RCC 7860 (cell line): Measurements from ENCODE around the gene MMP3.

Source experiments
- DNase-seq: peaks from one replicate; pipeline ENCODE4 v3.0.0-alpha.2; 2015; ENCODE audit warnings: low spot score
- FAIRE-seq: peaks from 2 replicates; lab custom pipeline; 2012; peaks lifted over from hg19 to GRCh38; lab: Jason Lieb, UNC

The MMP3 gene

DNA sequence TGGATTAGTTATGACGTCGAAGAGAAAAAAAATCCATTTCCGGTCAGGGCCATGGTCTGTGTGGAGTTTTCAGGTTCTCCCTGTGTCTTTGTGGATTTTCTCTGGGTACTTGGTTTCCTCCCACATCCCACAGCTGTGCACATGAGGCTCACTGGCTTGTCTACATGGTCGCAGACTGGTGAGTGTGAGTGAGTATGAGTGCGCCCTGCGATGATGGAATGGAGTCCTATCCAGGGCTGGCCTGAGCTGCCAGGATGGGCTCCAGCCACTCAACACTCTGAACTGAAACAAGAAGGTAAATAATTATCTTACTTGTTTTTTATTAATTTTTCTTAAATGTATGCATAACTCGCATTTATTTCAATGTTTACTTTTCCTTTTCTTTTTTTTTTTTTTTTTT is 10.8 kb downstream of the MMP3 start:
- no peak for DNase-seq
- FAIRE-seq = no peak

DNA sequence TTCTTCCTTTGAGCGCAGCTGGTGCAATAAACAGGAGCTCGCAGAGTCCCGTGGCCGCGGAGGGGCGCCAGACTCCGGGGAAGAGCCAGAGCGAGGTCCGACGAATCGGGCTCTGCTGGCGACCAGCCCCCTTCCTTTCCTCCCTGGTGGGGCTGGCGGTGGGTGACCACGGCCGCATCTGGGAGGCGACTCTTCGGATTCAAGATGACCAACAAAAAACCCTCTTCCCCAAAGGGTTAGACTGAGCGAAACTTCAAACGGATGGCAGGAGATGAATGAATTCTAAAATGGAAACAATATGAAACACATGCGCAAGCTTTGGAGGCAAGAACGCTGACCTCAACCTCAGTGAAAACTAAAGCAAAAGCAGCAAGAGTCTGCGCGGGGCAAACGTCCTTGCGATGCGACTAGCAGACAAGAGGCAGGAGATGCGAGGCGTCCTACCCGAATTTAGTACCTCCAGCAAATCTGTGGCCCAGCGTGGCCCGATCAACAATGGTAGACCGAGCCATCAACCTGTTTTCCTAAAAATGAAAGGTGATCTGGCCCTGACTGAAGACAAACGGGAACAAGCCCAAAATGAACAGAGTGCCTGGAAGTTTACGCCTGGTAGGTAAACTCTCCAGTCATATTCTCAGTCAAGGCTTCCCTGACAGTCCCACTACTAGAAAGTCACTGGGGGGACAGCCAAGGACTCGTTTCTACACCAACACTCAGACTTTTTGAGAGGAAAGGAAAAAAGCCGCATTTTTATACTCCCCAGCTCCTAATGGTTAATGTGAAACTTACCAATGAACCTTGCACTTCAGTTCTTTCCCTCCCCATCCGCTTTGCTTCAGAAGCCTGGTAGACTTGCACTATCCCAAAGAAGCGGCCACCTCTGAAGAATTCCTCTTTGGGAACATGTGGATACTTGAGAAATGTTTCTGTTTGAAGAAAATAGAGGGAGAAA is 11.6 kb downstream of the MMP3 start:
- DNase-seq = no peak
- FAIRE-seq = no peak

DNA sequence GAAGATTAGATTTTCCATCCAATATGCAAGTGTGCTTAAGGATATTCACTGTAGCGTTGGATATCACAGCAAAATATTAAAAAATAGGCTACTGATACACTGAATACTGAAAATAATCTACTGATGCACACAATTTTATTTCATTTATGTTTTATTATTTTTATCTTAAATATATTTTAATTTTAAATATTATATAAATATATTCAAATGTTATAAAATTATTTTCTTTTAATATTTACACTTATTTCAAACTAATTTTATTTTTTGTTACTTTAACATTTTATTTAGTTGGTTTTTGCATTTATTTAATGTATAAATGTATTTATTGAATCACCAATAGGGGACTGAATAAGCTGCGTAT is 12.3 kb downstream of the MMP3 start:
- FAIRE-seq (peak; percentile 54), DNase-seq (no peak)

DNA sequence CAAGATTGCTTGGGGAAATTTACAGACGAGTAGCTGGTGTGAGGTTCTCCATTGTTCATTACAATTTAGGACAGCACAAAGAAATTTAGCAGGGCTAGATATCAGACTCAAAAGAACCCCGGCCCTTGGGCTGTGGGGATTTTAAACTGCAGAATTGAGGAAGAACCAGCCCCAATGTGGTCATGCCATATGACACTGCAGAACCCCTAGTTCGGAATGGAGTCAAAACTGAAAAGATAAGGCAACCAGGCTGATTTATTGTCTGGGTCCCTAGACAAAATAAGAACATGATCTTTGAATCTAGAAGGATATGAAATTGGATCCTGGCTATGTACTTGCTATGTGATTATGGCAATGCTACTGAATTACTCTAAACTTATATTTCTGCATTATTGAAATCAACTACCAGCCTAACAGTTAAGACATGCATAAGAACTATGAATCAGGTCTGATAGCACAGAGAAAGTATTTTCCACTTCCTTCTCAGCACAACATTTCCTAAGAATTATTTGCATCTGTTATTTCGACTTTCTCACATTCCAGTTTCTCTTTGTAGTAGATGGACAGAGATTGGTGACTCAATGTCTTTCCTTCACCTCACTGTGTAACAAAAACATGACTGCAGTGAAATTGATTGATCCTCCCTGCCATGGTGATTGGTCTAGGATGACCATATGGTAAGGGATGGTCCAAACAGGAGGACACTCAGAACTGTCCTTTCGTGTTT is 13.2 kb downstream of the MMP3 start:
- no peak for DNase-seq
- FAIRE-seq = no peak

DNA sequence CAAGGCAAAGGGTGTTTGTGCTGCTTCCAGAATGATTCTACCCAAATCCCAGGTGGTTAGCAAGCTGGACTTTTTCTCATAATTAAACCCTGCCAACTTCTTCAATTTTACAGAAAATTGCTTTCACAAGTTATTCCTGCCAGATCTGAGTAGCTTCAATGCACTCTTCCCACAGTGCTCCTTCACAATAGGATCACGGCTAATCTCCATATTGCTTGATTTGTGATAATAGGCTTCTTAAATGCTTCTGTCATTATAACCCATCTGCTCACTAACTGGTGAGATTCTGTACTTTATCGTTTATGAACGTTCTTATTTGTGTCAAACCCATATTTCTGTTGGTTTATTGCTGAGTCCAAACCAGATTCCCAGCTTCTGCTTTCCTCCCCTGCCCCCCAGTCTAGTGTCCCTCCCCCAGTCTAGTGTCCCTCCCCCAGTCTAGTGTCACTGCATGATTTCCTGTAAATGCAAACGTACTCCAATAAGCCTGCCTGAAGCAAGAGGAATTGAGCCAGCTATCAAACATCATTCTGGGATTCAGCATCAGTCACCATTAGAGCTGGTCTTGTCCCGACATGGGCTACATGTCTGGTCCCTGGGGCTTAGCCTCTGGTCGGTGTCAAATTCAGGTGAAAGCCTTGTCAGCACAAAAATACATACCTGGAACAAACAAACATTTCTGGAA is 14.0 kb downstream of the MMP3 start:
- no peak for FAIRE-seq
- DNase-seq = no peak

DNA sequence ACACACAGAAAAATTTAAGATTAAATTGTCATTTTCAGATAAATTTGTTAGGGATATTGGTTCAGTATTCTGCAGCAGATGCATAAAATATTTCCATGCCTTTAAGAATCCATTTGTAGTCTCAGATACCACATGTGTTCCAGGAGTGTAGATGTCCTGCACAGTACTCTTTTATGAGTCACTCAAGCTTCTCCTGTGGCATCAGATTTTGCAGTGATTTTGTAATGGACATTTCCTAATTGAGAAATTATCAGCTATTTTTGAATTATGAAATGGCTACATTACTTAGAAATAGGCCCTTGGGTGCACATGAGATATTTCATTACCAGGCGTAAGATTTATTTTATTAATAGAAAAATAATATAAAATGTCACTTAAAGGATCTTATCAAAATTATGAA is 18.9 kb downstream of the MMP3 start:
- DNase-seq (no peak), FAIRE-seq (no peak)

DNA sequence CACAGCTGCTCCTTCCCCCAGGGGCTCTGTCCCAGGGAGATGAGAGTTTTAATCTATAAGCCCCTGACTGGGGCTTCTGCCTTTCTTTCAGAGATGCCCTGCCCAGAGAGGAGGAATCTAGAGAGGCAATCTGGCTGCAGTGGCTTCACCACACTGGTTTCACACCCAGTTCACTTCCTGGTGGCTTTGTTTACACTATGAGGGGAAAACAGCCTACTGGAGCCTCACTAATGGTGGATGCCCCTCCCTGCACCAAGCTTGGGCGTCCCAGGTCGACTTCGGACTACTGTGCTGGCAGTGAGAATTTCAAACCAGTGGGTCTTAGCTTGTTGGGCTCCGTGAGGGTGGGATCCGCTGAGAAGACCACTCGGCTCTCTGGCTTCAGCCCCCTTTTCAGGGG is 23.9 kb downstream of the MMP3 start:
- no peak for DNase-seq
- no peak for FAIRE-seq

DNA sequence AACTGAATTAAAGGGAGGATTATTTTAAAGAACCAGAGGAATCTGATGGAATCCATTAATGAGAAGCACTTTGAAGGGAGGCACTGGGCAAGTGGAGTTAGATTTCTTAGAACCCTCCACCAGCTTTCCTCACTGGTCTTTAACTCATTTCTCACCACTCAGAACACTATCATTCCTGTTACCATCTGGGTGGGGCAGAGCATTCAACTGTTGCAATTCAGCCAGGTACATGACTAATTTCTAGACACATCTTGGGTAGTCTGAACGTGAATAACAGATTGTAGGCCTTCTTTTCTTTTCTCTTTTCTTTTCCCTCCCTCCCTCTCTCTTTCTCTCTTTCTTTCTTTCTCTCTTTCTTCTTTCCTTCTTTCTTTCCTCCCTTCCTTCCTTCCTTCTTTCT is 29.9 kb downstream of the MMP3 start:
- no peak for DNase-seq
- no peak for FAIRE-seq

DNA sequence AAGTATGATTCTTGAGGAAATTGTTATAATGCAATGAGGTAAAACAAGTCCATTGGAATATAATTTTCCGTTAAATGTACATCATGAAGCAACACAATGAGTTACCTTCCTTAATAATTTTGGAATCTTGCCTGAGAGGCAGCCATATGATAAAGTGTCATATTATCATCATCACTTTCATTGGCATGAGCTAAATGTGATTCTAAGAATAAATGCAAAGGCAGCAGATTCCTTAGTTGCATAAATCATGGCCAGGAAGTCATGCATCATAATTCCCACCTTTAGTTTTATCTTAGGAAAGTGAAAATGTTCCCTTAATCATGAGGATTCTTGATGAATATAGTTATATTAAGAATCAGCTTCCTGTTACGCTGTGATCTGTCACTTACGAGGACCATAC is 31.2 kb downstream of the MMP3 start:
- FAIRE-seq (no peak), DNase-seq (no peak)

DNA sequence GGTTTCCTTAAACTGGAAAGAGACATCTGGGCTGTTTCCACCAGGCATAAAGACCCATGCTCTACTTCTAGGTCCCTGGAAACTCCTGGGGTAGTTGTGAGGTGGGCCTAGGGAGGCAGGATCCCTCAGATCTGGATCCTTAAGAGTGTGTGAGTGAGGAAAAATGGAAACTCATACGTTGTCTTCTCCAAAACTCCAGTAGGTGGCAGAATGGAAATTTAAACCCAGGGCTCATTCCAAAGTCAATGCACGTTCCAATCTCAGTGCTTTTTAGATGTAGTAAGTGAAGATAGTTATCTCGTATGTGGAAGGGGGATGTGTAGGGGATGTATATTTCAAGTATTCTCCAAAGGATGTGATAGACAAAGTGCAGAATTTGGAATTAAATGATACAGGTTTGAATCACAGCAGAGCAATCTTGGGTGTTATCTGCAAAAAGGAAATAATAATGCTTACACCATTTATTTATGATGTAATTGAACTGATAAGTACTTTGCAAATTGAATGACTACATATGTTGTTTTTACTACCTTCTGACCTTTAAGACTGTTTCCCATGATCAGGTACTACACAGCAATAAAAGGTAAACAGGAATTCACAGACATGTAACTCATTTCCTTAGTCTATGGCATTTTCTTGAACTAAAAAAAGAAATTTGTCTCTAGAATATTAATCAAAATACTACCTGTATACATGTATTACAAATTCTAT is 32.3 kb downstream of the MMP3 start:
- FAIRE-seq (peak; percentile 61), DNase-seq (peak; percentile 24)

DNA sequence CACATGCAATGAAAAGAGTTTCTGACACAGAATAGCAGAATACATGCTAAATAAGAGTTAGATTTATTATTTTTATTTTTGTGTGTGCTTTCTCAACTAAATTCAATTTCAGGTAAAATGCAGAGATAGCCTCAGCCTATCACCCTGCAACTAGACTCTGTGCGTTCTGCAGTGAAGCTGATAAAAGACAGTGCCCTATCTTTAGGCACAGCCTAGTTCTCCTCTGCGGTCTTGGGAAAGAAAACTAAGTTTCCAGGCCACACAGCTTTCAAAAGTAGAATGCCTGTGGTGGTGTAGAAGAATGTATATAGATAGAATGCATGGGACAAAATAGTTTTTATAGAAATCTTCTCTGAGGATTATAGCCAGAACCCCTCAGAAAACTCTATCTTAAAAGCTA is 33.4 kb downstream of the MMP3 start:
- DNase-seq = no peak

DNA sequence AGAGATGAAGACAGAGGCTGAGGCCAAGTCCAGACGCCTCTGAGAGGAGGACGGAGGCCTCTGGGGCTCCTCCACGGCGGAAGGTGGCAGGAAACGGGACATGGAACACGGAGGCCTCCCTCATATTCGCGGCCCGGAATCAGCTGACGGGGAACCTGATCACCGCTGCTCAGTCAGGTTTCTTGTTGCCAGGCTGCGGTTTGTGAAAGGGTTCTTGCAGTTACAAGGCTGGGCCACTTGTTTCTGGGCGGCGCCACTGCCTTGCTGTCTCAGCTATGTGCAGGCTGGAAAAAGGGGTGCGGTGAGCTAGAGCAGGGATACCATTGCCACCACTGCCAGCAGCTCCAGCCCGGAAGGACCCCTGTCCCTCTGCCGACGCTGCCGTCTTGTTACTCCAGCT is 35.5 kb downstream of the MMP3 start:
- no peak for DNase-seq
- no peak for FAIRE-seq

More for the DNA sequence above, 33.4 kb downstream of the MMP3 start:
- no peak for FAIRE-seq

DNA sequence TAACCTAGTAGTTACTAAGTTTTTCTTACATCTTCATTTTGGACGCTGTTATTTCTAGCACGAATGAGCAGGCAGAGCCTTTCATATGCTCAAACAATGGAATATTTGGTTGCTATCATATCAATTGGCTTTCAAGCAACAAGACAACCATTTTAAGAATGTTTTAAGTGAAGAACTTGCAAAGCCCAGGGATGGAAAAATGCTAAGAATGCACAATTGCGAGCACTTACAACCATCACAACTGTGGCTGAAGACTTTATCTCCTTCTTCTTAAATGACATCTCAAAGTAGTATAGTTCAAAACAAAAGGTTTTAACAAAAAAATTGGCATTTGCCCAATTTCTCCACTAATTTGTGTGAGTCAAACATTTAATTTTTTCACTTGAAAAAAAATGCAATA is 37.1 kb downstream of the MMP3 start:
- DNase-seq (no peak), FAIRE-seq (no peak)

DNA sequence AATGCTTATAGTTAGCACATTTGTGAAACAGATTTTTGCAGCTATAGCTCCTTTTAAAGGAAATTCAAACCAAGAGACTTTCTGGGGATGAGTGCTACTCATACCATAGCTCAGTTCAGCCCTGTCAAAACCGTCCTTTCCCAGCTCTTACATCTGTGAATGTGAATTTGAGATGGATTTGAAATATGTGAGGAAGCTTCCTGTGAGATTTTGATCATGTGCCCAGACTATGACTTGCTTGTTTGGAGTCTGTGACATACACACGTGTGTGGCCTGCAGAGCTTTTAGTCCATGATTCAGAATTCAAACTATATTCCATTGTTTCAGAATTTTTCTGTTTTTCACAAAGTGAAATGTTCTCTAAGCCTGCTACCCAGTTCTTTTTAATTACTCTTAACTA is 41.1 kb downstream of the MMP3 start:
- DNase-seq = no peak
- no peak for FAIRE-seq

DNA sequence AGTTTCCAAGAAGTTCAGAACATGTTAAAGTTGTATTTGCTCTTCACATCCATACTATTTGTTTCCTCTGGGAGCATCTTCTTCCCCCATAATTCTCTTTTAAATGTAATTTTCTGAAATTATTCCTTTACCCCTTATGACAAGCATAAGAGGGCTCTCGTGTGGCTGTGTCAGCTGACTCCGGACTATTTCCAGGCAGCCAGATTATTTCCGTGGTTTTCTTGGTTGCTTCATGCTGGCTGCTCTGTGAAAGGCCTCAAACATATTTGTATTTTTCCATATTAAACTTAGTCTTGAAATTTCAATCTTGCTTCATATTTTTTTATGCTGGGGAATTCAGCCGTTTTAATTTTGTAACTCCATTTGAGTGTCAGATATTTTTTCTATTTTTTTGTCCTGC is 42.6 kb downstream of the MMP3 start:
- DNase-seq (no peak), FAIRE-seq (no peak)

DNA sequence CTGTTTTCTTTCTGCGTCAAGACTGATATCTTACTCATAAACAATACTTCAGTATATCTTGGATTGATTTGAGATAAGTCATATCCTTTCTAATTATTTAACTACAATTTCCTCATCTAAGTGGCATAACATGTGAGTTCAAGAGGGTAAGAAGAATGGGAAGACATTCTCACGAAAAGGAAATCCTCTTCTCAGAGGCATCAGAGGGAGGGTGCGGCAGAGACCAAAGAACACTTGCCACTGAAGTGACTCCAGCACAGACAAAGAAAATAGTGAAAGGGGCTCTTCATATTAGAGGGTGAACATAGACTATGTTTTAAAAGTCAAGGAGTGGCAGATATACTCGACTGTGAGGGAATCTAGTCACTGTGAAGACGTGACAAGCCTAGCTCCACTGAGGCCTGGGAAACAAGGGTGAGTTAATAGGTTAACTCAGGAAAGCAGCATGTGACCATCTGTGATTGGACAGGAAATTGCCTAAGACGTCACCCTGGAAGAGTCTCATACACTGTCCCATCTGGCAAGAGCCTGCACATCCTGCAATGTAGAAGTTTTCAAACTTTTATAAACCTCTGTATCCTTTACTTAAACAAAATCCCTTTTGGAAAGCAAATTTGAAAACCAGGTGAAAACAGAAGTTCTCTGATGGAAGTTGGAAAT is 43.6 kb downstream of the MMP3 start:
- no peak for DNase-seq
- FAIRE-seq = no peak

DNA sequence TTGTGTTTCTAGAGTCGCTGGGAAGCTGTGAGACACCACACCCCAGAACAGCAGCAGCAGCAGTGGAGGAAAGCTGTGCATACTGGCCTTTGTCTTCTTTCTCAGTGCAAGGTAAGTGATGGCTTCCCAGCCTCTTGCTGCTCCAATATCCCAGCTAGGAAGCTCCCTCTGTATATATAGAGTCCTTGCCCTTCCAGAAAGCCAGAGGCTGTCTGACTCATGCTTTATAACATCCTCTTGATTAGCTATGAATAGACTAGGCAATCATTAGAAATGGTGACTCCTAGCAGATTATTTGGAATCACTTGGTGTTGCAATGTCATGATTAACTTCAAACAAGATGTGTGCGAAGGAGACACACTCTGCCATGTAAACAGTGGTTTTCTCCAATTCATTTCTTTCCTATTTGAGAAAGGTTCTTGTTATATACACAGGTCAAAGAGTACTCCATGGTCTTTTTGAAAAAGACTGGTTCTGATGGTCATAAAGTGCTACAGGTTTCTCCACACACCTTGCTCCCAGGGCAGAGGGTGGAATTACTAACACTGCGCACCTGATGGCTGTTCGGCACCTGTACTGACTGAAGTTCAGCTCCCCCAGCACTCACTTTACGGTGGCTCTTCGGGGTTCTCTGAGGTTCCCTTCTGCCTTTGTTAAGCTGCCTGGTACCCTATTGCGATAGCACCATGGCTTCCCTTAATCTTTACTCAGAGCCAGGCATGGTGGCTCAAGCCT is 45.2 kb downstream of the MMP3 start, which contains the start of gene MMP1:
MMP1 (minus strand) TSS at position 149 of the 735 bp plus-strand sequence; CDS start at position 81, 68 bp downstream.
- FAIRE-seq = peak; percentile 25

DNA sequence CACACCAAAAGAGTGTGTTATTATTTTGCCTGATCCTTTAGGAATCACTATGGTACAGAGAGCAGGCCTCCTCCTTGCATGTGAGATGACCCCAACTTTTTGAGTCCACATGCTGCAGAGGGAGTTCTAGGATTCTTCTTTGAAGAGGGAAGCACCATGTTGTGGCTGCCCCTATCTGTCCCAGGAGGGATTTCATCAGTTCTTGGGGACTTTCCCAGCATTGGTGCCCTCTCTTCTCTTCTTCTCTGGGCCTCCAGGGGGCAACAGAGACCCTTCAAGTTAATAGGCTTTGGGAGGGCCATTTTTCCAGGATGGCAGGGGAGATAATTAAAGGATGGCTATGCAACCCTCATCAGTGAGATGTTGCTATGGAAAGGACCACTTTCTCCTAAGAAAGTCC is 49.0 kb downstream of the MMP3 start:
- FAIRE-seq = no peak
- peak; percentile 21 for DNase-seq

More for the DNA sequence above, 45.2 kb downstream of the MMP3 start, which contains the start of gene MMP1:
- peak; percentile 42 for DNase-seq

DNA sequence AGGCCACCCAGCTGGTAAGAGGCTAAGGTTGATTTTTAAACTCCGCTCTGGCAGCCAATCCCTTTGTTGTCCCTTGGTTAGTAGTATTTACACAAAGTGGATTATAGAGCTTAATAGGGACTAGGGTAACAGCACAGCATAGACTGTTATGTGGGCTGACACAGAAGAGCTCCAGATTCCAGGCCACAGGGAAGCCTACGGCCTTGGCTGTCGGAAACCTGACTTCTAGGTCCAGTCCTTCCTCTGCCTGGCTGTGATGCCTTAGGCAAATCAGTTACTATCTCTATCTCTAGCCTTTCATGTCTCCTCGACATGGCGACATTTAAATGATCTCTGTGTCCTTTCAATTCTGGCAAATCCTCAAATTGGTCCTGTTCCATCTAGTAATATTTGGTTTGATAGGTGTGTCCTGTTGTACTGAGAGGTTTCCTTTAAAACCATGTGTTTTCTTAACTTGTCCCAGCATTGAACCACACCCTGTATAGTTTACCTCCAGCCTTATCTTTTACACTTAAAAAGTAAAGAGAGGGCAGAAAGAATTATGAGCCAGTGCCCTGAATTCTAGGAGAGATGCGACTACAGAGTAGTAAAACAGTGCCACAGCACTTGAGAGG is 49.6 kb downstream of the MMP3 start:
- DNase-seq (no peak), FAIRE-seq (no peak)
